Measurements from ENCODE around the gene CES2. TPM values are rescaled to one million over a fixed set of nuclear protein-coding genes. Genes with fewer than 3 reads are reported as not detected.

The CES2 gene
- total and polyA plus RNA-seq, 2 experiments from 2014 or later, result 52.8 to 72.8 TPM

DNA sequence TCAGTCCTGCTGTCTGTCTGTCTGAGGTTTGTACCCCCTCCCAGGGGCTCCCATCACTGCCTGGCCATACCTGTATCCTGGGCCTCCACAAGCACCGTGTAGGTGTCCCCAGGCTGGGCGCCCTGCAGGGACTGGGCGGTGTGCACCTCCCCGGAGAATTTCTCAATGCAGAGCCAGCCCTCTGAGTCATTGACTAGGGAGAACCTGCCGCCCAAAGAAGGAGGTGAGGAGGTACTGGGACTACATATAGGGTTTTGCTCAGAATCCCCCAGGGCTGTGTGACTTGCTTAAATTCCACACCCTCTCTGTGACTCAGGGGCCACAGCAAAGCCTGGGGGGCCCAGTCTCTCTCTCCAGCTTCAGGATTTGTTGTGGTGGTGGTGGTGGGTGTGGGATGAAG, 24.2 kb upstream of the CES2 start:
- 71% methylated on average over 5 of the region's 5 CpGs for WGBS (ENCODE audit: low lambda C conversion rate, missing lambda C conversion rate)
- Histone ChIP-seq H3K27ac (no peak overlapping the region), H2AFZ (no peak overlapping the region), H3K27me3 (no peaks in the 10 kb centered on the region), H3K36me3 (replicated peaks; ENCODE audit: insufficient read depth, low read depth) (no peaks in the 10 kb centered on the region), H3K4me1 (ENCODE audit: insufficient read depth) (peaks cover under 1% of the 10 kb centered on the region), H3K4me3 (no peak overlapping the region), H4K20me1 (ENCODE audit: insufficient read depth, poor library complexity, severe bottlenecking) (no peaks in the 10 kb centered on the region), H3K9me3 (ENCODE audit: low read depth) (no peaks in the 10 kb centered on the region), H3K4me2 (no peak overlapping the region), H3K9me2 (replicated peaks; ENCODE audit: insufficient read depth) (no peaks in the 10 kb centered on the region), H3K79me2 (no peaks in the 10 kb centered on the region)
- no peak for TF ChIP-seq EZH2 (IDR thresholded peaks at IDR 0.05; ENCODE audit: borderline replicate concordance)
- TF ChIP-seq EZH2phosphoT487 (IDR thresholded peaks at IDR 0.05; ENCODE audit: low read depth, severe bottlenecking, unreplicated experiment), result no peak
- no peak for TF ChIP-seq CTCF (IDR thresholded peaks at IDR 0.05; ENCODE audit: poor library complexity)
- no peak for DNase-seq (ENCODE audit: low spot score)

GRCh38 chr16:66911801-66912200, 23.5 kb upstream of the CES2 start:
- no peak overlapping the region for H2AFZ ChIP-seq
- no peak overlapping the region for H3K27ac ChIP-seq
- H3K9me3 ChIP-seq (ENCODE audit: low read depth), result no peaks in the 10 kb centered on the region
- H3K27me3 ChIP-seq, result no peaks in the 10 kb centered on the region
- no peak overlapping the region for H3K4me2 ChIP-seq
- H3K4me3 ChIP-seq, result no peak overlapping the region
- TF ChIP-seq EZH2 (IDR thresholded peaks at IDR 0.05; ENCODE audit: borderline replicate concordance), result no peak
- no peak for TF ChIP-seq EZH2phosphoT487 (IDR thresholded peaks at IDR 0.05; ENCODE audit: low read depth, severe bottlenecking, unreplicated experiment)
- no peak for TF ChIP-seq CTCF (IDR thresholded peaks at IDR 0.05; ENCODE audit: poor library complexity)
- H3K36me3 ChIP-seq (replicated peaks; ENCODE audit: insufficient read depth, low read depth), result no peaks in the 10 kb centered on the region
- no peaks in the 10 kb centered on the region for H3K9me2 ChIP-seq (replicated peaks; ENCODE audit: insufficient read depth)
- no peaks in the 10 kb centered on the region for H3K4me1 ChIP-seq (ENCODE audit: insufficient read depth)
- H3K79me2 ChIP-seq, result no peaks in the 10 kb centered on the region
- no peaks in the 10 kb centered on the region for H4K20me1 ChIP-seq (ENCODE audit: insufficient read depth, poor library complexity, severe bottlenecking)
- DNase-seq (ENCODE audit: low spot score), result no peak
- 95% methylated on average over 8 of the region's 8 CpGs for WGBS (ENCODE audit: low lambda C conversion rate, missing lambda C conversion rate)

DNA sequence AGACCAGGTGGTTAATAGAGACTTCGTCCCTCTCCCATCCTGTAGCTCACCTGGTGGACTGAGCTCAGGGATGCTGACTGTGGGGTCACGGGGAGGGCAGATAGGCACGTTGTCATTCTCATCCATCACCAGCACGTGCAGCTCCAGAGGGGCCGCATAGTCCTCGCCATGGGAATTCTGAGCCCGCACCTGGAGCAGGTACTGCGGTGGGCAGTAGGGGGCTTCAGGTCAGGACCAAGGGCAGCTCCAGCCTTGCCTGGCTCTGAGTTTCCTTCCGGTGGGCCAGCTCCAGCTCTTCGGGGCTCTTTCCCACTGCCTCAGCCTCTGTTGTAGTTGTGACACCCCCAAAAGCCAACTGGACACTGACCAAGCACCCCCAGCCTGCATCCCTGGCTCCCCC, 22.2 kb upstream of the CES2 start:
- Histone ChIP-seq H3K4me1 (ENCODE audit: insufficient read depth) (no peaks in the 10 kb centered on the region), H3K36me3 (replicated peaks; ENCODE audit: insufficient read depth, low read depth) (no peaks in the 10 kb centered on the region), H3K79me2 (no peaks in the 10 kb centered on the region), H3K4me3 (no peak overlapping the region), H3K27ac (no peak overlapping the region), H3K27me3 (no peaks in the 10 kb centered on the region), H2AFZ (no peak overlapping the region), H3K9me3 (ENCODE audit: low read depth) (no peaks in the 10 kb centered on the region), H3K9me2 (replicated peaks; ENCODE audit: insufficient read depth) (no peaks in the 10 kb centered on the region), H3K4me2 (no peak overlapping the region), H4K20me1 (ENCODE audit: insufficient read depth, poor library complexity, severe bottlenecking) (no peaks in the 10 kb centered on the region)
- no peak for DNase-seq (ENCODE audit: low spot score)
- TF ChIP-seq CTCF (IDR thresholded peaks at IDR 0.05; ENCODE audit: poor library complexity) (no peak), EZH2 (IDR thresholded peaks at IDR 0.05; ENCODE audit: borderline replicate concordance) (no peak), EZH2phosphoT487 (IDR thresholded peaks at IDR 0.05; ENCODE audit: low read depth, severe bottlenecking, unreplicated experiment) (no peak)
- WGBS (ENCODE audit: low lambda C conversion rate, missing lambda C conversion rate), result 44% methylated on average over 10 of the region's 10 CpGs

- Histone ChIP-seq H3K9me2 (replicated peaks; ENCODE audit: insufficient read depth) (no peaks in the 10 kb centered on the region), H4K20me1 (ENCODE audit: insufficient read depth, poor library complexity, severe bottlenecking) (no peaks in the 10 kb centered on the region), H3K4me3 (no peak overlapping the region), H3K4me1 (ENCODE audit: insufficient read depth) (no peaks in the 10 kb centered on the region), H3K9me3 (ENCODE audit: low read depth) (no peaks in the 10 kb centered on the region), H3K27me3 (no peaks in the 10 kb centered on the region), H3K36me3 (replicated peaks; ENCODE audit: insufficient read depth, low read depth) (no peaks in the 10 kb centered on the region), H3K79me2 (no peaks in the 10 kb centered on the region), H3K4me2 (no peak overlapping the region), H2AFZ (no peak overlapping the region), H3K27ac (no peak overlapping the region)
- whole genome bisulfite sequencing (ENCODE audit: low lambda C conversion rate, missing lambda C conversion rate), result 83% methylated on average over 4 of the region's 4 CpGs
- DNase-seq (ENCODE audit: low spot score), result no peak
- TF ChIP-seq EZH2phosphoT487 (IDR thresholded peaks at IDR 0.05; ENCODE audit: low read depth, severe bottlenecking, unreplicated experiment) (no peak), CTCF (IDR thresholded peaks at IDR 0.05; ENCODE audit: poor library complexity) (no peak), EZH2 (IDR thresholded peaks at IDR 0.05; ENCODE audit: borderline replicate concordance) (no peak)
Measured at GRCh38 chr16:66913711-66914110, 21.6 kb upstream of the CES2 start.
